ENCODE results near the gene FHAD1. TPM values are rescaled to one million over a fixed set of nuclear protein-coding genes. Genes with fewer than 3 reads are reported as not detected.

Gene FHAD1
- total and polyA plus RNA-seq, 9 of the 15 experiments (the other 6 are each of a cell fraction or from before 2014, with no cell fraction given): 0.32 to 2.1 (median 1.5) TPM; not detected in 1

DNA sequence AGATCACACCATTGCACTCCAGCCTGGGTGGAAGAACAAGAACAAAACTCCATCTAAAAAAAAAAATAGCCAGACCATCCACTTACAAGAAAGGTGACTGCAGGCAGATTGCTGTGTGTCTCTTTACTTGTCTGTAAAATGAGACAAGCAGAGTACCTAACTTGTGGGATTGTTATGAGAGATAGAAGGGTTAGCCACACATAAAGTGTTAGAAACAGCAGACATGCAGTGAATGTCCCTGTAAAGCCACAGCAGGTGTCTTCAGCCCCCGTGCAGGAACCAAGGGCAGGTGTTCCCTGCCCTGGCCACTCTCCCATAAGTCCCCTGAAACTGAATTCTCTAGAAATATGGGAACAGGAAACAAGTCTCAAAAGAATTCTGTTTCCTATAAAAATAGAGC, 121.9 kb downstream of the FHAD1 start:
- peaks cover 0 to 11% of the 10 kb centered on the region in 2 experiments; a peak in 3 of 5 replicates for H3K4me1 ChIP-seq (replicated peaks in 1 of 2; ENCODE audit: control insufficient read depth in 2 of 2, insufficient read depth in 2 of 2, low read length in 2 of 2)
- H4K20me1 ChIP-seq (replicated peaks; ENCODE audit: control insufficient read depth, insufficient read depth, low read length): no peaks in the 10 kb centered on the region
- H3K36me3 ChIP-seq (ENCODE audit: control insufficient read depth, insufficient read depth, low read length): no peaks in the 10 kb centered on the region
- no peak for ATAC-seq
- no peaks in the 10 kb centered on the region for H3K9me3 ChIP-seq (replicated peaks; ENCODE audit: control insufficient read depth, insufficient read depth, low read depth, low read length)
- H2AFZ ChIP-seq (ENCODE audit: low read depth, low read length): no peak overlapping the region
- DNase-seq (ENCODE audit: extremely low read depth in 1 of 4, low spot score in 3 of 4): no peak
- FAIRE-seq: no peak
- no peak overlapping the region for H3K27ac ChIP-seq (ENCODE audit: extremely low read depth, low read depth, low read length)
- 15% methylated on average over 1 of the region's 1 CpG for WGBS (ENCODE audit: insufficient coverage, low coverage, missing lambda C conversion rate)
- intact Hi-C loops (cut with micrococcal nuclease) (no loop called here), in situ Hi-C loops (cut with MboI) (no loop called here)
- ChIA-PET CTCF (ENCODE audit: low intra/inter-chr PET ratio) (no interaction called here), POLR2A (no interaction called here)
- H3K4me3 ChIP-seq: no peak overlapping the region
- no peak overlapping the region for H3K4me2 ChIP-seq (ENCODE audit: insufficient read depth, low read length)
- H3K9ac ChIP-seq (ENCODE audit: insufficient read depth in 1 of 2, low read depth in 2 of 2, low read length in 2 of 2): no peak overlapping the region
- H3K27me3 ChIP-seq (ENCODE audit: control insufficient read depth in 2 of 2, insufficient read depth in 2 of 2, low read length in 2 of 2): peaks cover 12 to 51% of the 10 kb centered on the region in 2 experiments
- H3K9me1 ChIP-seq (ENCODE audit: control insufficient read depth, insufficient read depth, low read length): no peaks in the 10 kb centered on the region
- BruUV-seq (replicated peaks): no TSS peak
- H3K79me2 ChIP-seq (ENCODE audit: control insufficient read depth, insufficient read depth, low read length): no peaks in the 10 kb centered on the region
- TF ChIP-seq MXI1 (IDR thresholded peaks at IDR 0.05; ENCODE audit: low read depth, low read length) (no peak), RBBP5 (IDR thresholded peaks at IDR 0.05; ENCODE audit: borderline replicate concordance, insufficient read depth, low read length, poor library complexity, severe bottlenecking) (no peak), NFYB (IDR thresholded peaks at IDR 0.05; ENCODE audit: extremely low read depth, insufficient read length) (no peak), PURB (CRISPR knock-in tag; IDR thresholded peaks at IDR 0.05; ENCODE audit: low read depth) (no peak), NFE2L1 (tag; IDR thresholded peaks at IDR 0.05; ENCODE audit: borderline replicate concordance, low read depth) (no peak), ZNF224 (CRISPR knock-in tag; IDR thresholded peaks at IDR 0.05) (no peak), EGR1 (conservative IDR thresholded peaks at IDR 0.05) (no peak), RAD51 (IDR thresholded peaks at IDR 0.05; ENCODE audit: borderline replicate concordance, low read depth) (no peak), ZBTB5 (IDR thresholded peaks at IDR 0.05) (no peak), SNRNP70 (optimal IDR thresholded peaks at IDR 0.05; ENCODE audit: low read depth, low read length) (no peak), PHF8 (IDR thresholded peaks at IDR 0.05; ENCODE audit: borderline replicate concordance, low read length) (no peak)
- TF ChIP-seq, protein P1, sequence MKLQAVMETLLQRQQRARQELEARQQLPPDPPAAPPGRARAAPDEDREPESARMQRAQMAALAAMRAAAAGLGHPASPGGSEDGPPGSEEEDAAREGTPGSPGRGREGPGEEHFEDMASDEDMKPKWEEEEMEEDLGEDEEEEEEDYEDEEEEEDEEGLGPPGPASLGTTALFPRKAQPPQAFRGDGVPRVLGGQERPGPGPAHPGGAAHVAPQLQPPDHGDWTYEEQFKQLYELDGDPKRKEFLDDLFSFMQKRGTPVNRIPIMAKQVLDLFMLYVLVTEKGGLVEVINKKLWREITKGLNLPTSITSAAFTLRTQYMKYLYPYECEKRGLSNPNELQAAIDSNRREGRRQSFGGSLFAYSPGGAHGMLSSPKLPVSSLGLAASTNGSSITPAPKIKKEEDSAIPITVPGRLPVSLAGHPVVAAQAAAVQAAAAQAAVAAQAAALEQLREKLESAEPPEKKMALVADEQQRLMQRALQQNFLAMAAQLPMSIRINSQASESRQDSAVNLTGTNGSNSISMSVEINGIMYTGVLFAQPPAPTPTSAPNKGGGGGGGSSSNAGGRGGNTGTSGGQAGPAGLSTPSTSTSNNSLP (IDR thresholded peaks at IDR 0.05; ENCODE audit: borderline replicate concordance, low read depth, low read length): no peak
- TF ChIP-seq, protein P2, sequence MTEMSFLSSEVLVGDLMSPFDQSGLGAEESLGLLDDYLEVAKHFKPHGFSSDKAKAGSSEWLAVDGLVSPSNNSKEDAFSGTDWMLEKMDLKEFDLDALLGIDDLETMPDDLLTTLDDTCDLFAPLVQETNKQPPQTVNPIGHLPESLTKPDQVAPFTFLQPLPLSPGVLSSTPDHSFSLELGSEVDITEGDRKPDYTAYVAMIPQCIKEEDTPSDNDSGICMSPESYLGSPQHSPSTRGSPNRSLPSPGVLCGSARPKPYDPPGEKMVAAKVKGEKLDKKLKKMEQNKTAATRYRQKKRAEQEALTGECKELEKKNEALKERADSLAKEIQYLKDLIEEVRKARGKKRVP (CRISPR knock-in tag; IDR thresholded peaks at IDR 0.05): no peak
- TF ChIP-seq, protein P3, sequence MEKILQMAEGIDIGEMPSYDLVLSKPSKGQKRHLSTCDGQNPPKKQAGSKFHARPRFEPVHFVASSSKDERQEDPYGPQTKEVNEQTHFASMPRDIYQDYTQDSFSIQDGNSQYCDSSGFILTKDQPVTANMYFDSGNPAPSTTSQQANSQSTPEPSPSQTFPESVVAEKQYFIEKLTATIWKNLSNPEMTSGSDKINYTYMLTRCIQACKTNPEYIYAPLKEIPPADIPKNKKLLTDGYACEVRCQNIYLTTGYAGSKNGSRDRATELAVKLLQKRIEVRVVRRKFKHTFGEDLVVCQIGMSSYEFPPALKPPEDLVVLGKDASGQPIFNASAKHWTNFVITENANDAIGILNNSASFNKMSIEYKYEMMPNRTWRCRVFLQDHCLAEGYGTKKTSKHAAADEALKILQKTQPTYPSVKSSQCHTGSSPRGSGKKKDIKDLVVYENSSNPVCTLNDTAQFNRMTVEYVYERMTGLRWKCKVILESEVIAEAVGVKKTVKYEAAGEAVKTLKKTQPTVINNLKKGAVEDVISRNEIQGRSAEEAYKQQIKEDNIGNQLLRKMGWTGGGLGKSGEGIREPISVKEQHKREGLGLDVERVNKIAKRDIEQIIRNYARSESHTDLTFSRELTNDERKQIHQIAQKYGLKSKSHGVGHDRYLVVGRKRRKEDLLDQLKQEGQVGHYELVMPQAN (IDR thresholded peaks at IDR 0.05; ENCODE audit: borderline replicate concordance): no peak
- TF ChIP-seq, protein P4, sequence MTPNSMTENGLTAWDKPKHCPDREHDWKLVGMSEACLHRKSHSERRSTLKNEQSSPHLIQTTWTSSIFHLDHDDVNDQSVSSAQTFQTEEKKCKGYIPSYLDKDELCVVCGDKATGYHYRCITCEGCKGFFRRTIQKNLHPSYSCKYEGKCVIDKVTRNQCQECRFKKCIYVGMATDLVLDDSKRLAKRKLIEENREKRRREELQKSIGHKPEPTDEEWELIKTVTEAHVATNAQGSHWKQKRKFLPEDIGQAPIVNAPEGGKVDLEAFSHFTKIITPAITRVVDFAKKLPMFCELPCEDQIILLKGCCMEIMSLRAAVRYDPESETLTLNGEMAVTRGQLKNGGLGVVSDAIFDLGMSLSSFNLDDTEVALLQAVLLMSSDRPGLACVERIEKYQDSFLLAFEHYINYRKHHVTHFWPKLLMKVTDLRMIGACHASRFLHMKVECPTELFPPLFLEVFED (CRISPR knock-in tag; conservative IDR thresholded peaks at IDR 0.05): no peak

Measured in K562 (cell line).